Pancreas (tissue), 10 donors: Measurements from ENCODE around the gene COL4A3. TPM values are rescaled to one million over a fixed set of nuclear protein-coding genes. Genes with fewer than 3 reads are reported as not detected.

Experiments used
- ATAC-seq, 4 donors: fragments of 200-7000 bp; cut with Tn5 transposase; one replicate each; pipeline versions ENCODE4 v1.8.0 to v1.9.1; 2020; ENCODE audit warnings: mild to moderate bottlenecking in 4 of 4, moderate library complexity in 4 of 4
- DNase-seq, 6 donors: peaks; one replicate each; pipeline ENCODE4 v3.0.0-alpha.2; 2020
- FAIRE-seq: peaks from 2 replicates; lab custom pipeline; 2012; peaks lifted over from hg19 to GRCh38; lab: Jason Lieb, UNC
- H3K27ac ChIP-seq, 4 donors: fragments of 200-600 bp; sonication (generic); 1 replicate in 3 of 4; 2 replicates in 1 of 4; pipeline versions ENCODE4 v1.5.0 to v1.8.0; 2020
- H3K27me3 ChIP-seq, 4 donors: fragments of 200-600 bp; one replicate each; pipeline ENCODE4 v1.8.0; 2021
- H3K36me3 ChIP-seq, 3 donors: fragments of 200-600 bp; sonication (generic) in 1 of 3; one replicate each; pipeline versions ENCODE4 v1.5.0 to v1.8.0; 2020 to 2021
- H3K4me1 ChIP-seq, 3 donors: fragments of 200-600 bp; one replicate each; pipeline ENCODE4 v1.8.0; 2021
- H3K4me3 ChIP-seq, 4 donors: fragments of 200-600 bp; sonication (generic) in 2 of 4; one replicate each; pipeline versions ENCODE4 v1.5.0 to v1.8.0; 2020 to 2021
- H3K9me3 ChIP-seq, 4 donors: fragments of 200-600 bp; one replicate each; pipeline ENCODE4 v1.8.0; 2021
- CTCF ChIP-seq, 4 donors: fragments of 200-600 bp; sonication (generic) in 3 of 4; IDR thresholded peaks; one replicate each; pipeline versions ENCODE4 v1.5.0 to v1.8.0; 2021; ENCODE audit warnings: antibody characterized with exemption in 4 of 4
- WGBS, 2 donors: extraction: QIAGEN DNeasy Blood & Tissue Kit; methylation state at CpG; one replicate each; pipeline ENCODE4 v1.1.7; 2013; 5-methylcytosine and 5-hydroxymethylcytosine counted together
- intact Hi-C, 3 donors: fragments of 100-400 bp; cut with DNase I; formaldehyde crosslinking; loops; one replicate each; pipeline versions ENCODE4 v1.11.1 to v1.14.2; 2022
- polyA plus RNA-seq, 2 donors: library from polyadenylated mRNA; stranded (reverse); fragments of 200-250 nt; gene quantifications; one replicate each; pipeline ENCODE4 v1.2.3, GENCODE V29; 2013
- total RNA-seq, 6 donors: library from RNA; stranded (reverse); fragmentation: NEBNext Ultra II Directional in 4 of 6; extraction: Animal tissue kit (Norgen Biotek cat#: 25700) in 4 of 6; gene quantifications; one replicate each; pipeline versions ENCODE4 v1.2.1 to v1.2.4, GENCODE V29; 2021 to 2023
- donor health status: healthy with polysubstance abuse.
- donor health status: DM: no; HTN: no; CAD: no; lungs with moderate emphysema.
- donor health status: DM: no; HTN: no; CAD: no.
- donor health status: control.
- donor health status: control.
- donor health status: Bipolar disorder and iron deficiency.
- donor health status: DM: yes; HTN: yes; CAD: no.
- donor health status: DM: no; HTN: no; CAD: no.
- donor health status: DM: no; HTN: no; CAD: no.
- donor health status: DM: yes; HTN: yes; CAD: no.

Gene COL4A3
- total RNA-seq (1 to 10 TPM in 5 of 6 donors, under 1 TPM in 1; 0.38 to 4.9 (median 3.2) TPM), polyA plus RNA-seq (1 to 10 TPM; 1.6 to 3.2 TPM)

GRCh38 chr2:227163998-227164762, at the start of gene COL4A3, which contains the start of gene COL4A4:
COL4A3 (plus strand) TSS chr2:227164624; CDS start chr2:227164727, 103 bp downstream.
COL4A4 (minus strand) TSS chr2:227164205; CDS start chr2:227147483, 16,722 bp downstream.
- Histone ChIP-seq H3K36me3 (no peaks in the 10 kb centered on the region), H3K4me3 (peak within 1 kb of the TSS; percentile 73 to 81 (median 76)), H3K27ac (peak within 1 kb of the TSS; percentile 39 to 64 (median 48)), H3K4me1 (no peaks in the 10 kb centered on the region), H3K9me3 (no peaks in the 10 kb centered on the region), H3K27me3 (no peaks in the 10 kb centered on the region)
- TF ChIP-seq CTCF (IDR thresholded peaks at IDR 0.05): no peak
- intact Hi-C loops: no loop called here
- WGBS, 2 donors: 0% methylated on average over 64 to 77 of the region's 77 CpGs
- no peak for FAIRE-seq
- peak; percentile 87 to 93 (median 92) for ATAC-seq
- peak; percentile 38 to 85 (median 74) for DNase-seq

- FAIRE-seq: no peak
- WGBS, 2 donors: 74 to 78% methylated on average over 5 of the region's 5 CpGs
- Histone ChIP-seq H3K4me3 (no peak overlapping the region), H3K9me3 (no peaks in the 10 kb centered on the region), H3K27me3 (no peaks in the 10 kb centered on the region), H3K4me1 (no peaks in the 10 kb centered on the region), H3K36me3 (no peaks in the 10 kb centered on the region), H3K27ac (no peak overlapping the region)
- no peak for DNase-seq
- intact Hi-C loops: no loop called here
- no peak for ATAC-seq
- TF ChIP-seq CTCF (IDR thresholded peaks at IDR 0.05): no peak
These were observed 48.7 kb upstream of the COL4A3 start for GRCh38 chr2:227115761-227116160.

GRCh38 chr2:227117027-227117426, 47.4 kb upstream of the COL4A3 start:
- WGBS, 2 donors: 80 to 90% methylated on average over 1 of the region's 1 CpG
- H3K27me3 ChIP-seq: no peaks in the 10 kb centered on the region
- H3K36me3 ChIP-seq: no peaks in the 10 kb centered on the region
- intact Hi-C loops: no loop called here
- H3K27ac ChIP-seq: no peak overlapping the region
- no peak for ATAC-seq
- FAIRE-seq: no peak
- no peaks in the 10 kb centered on the region for H3K9me3 ChIP-seq
- no peaks in the 10 kb centered on the region for H3K4me1 ChIP-seq
- no peak for TF ChIP-seq CTCF (IDR thresholded peaks at IDR 0.05)
- no peak for DNase-seq
- H3K4me3 ChIP-seq: no peak overlapping the region

- intact Hi-C loops: no loop called here
- no peak overlapping the region for H3K27ac ChIP-seq
- H3K4me3 ChIP-seq: no peak overlapping the region
- TF ChIP-seq CTCF (IDR thresholded peaks at IDR 0.05): no peak
- no peaks in the 10 kb centered on the region for H3K4me1 ChIP-seq
- H3K36me3 ChIP-seq: no peaks in the 10 kb centered on the region
- 59% methylated on average over 3 of the region's 3 CpGs for WGBS, 2 donors
- FAIRE-seq: no peak
- DNase-seq: no peak
- no peaks in the 10 kb centered on the region for H3K27me3 ChIP-seq
- ATAC-seq: no peak
- no peaks in the 10 kb centered on the region for H3K9me3 ChIP-seq
These were observed 46.6 kb upstream of the COL4A3 start for GRCh38 chr2:227117852-227118251.

- ATAC-seq: no peak
- H3K9me3 ChIP-seq: no peaks in the 10 kb centered on the region
- no peaks in the 10 kb centered on the region for H3K27me3 ChIP-seq
- DNase-seq: no peak
- no peaks in the 10 kb centered on the region for H3K36me3 ChIP-seq
- H3K27ac ChIP-seq: no peak overlapping the region
- intact Hi-C loops: no loop called here
- FAIRE-seq: no peak
- H3K4me1 ChIP-seq: no peaks in the 10 kb centered on the region
- TF ChIP-seq CTCF (IDR thresholded peaks at IDR 0.05): no peak
- H3K4me3 ChIP-seq: no peak overlapping the region
These were observed 46.1 kb upstream of the COL4A3 start for GRCh38 chr2:227118353-227118752.
